ENCODE measurements around the gene PEA15.

PEA15 gene

DNA sequence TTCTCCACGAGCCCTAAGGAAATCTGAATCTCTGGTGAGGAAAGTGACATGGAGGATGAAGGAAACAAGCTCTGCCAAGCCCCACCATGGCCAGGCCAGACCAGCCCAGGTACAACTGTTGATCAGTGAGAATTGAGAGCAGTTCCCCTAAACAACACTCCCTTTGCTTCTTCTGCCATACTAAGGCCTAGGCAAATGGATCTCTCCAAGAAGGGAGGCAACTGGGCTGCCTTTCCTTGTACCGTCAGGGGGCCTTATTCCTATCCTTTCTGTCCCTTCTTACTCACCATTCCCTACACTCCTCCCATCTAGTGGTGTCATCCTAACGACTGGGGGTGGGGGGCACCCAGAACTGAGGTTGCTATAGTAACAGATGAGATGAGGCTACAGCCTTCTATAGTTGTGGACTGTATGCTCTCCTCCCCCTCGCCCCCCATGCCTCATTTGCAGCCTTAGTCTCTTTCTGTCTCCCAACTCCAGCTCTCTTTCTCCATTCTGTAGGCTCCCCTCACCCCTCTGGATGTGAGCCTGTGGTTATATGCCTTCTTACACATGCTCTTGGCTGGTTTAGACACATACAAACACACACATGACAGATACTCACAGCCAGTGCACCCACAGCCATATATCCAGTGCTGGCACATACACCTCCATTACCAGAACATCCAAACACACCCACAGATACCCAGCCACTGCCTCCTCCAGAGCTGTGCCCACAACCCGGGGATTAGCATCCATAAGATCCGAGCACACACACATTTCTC is 3.6 kb downstream of the PEA15 start:
- DNase-seq (ENCODE audit: low spot score), result no peak

- DNase-seq (ENCODE audit: low spot score), result no peak
Measured at GRCh38 chr1:160209321-160210046, 4.3 kb downstream of the PEA15 start.

DNA sequence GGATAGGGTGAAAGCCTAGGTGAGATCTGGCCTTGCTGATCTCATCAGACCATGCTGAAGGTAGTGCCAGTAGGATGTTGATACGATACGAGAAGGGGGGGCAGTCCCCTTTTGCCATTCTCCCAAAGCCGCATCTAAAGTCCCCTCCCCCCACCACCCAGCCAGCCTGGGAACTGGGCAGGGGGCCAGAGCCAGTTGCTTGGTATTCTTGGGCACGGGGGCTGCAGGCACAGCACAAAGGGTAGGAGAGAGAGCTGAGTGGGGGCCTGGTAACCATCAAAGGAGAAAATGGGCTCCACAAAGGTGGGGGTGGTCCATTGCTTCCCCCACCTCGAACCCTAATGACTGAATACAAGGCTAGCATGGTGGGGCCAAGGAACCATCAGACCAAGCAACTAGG is 5.4 kb downstream of the PEA15 start:
- DNase-seq (ENCODE audit: low spot score), result no peak

GRCh38 chr1:160211046-160211790 is 6.0 kb downstream of the PEA15 start:
- no peak for DNase-seq (ENCODE audit: low spot score)

GRCh38 chr1:160214481-160215140 is 9.4 kb downstream of the PEA15 start:
- no peak for DNase-seq (ENCODE audit: low spot score)

GRCh38 chr1:160216301-160216700 is 11.1 kb downstream of the PEA15 start:
- DNase-seq (ENCODE audit: low spot score), result no peak

DNA sequence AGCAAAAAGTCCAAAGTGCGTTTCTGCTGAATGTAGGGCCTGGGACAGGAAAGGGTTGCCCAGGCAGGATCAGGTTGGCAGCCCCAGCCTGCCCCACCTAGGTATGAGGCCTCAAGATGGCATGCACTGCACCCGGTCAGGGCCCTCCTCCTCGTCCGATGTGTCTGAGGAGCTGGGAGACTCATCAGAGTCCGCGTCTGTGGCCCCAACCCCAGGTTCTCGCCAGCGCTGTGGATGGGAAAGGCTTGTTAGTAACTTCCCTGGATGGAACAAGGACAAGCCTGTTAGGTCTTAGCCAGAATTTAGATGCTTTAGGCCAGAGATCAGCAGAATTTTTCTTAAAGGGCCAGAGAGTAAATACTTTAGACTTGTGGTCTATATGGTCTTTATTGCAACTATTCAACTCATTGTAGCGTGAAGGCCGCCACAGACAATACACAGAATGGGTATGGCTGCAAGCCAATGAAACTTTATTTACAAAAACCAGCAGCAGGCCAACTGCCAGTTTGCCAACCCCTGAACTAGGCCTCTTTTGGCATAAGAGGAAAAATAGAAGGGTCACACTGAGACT is 12.4 kb downstream of the PEA15 start:
- DNase-seq (ENCODE audit: low spot score), result no peak

- DNase-seq (ENCODE audit: low spot score), result no peak
Measured at GRCh38 chr1:160219062-160219929, 14.1 kb downstream of the PEA15 start.

DNA sequence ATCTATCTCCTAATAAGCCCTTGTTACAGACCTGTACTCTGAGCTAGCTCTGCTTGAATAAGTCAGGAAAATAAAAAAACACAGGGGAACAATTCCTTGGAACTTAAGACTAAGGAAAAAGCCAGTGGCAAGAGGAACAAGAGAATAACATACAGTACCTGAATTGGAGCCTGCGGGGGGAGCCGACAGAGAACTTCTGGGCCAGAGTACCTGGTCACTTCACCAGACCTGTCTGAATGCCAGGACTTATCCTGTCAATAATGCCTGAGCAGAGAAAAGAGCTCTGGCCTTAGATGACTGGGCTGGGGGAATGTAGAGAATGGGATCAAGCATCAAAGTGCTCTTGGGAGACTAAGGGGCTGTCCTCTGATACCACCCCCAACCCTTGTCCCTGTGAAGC is 15.1 kb downstream of the PEA15 start:
- no peak for DNase-seq (ENCODE audit: low spot score)

- DNase-seq (ENCODE audit: low spot score), result no peak
Measured at GRCh38 chr1:160221089-160221488, 15.9 kb downstream of the PEA15 start.

- no peak for DNase-seq (ENCODE audit: low spot score)
Measured at GRCh38 chr1:160222546-160222945, 17.4 kb downstream of the PEA15 start.

DNA sequence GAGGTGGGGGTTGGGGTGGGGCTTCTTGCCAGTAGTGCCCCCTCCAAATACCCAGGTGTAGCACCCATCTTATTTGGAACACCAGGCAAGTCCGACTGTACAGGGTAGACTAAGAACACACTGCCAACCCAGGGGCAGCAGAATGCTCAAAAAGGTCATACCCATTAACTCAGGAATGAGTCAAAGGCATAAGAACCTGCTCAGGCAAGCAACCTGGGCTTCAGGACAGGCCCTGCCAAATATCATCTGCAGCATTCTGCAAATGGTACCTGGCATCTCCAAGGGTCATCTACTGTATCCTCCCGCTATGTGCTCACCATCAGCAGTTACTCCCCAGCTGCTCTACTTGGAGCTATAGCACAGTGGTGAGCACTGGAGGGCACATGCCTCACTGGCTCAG is 19.4 kb downstream of the PEA15 start:
- DNase-seq (ENCODE audit: low spot score), result no peak

DNA sequence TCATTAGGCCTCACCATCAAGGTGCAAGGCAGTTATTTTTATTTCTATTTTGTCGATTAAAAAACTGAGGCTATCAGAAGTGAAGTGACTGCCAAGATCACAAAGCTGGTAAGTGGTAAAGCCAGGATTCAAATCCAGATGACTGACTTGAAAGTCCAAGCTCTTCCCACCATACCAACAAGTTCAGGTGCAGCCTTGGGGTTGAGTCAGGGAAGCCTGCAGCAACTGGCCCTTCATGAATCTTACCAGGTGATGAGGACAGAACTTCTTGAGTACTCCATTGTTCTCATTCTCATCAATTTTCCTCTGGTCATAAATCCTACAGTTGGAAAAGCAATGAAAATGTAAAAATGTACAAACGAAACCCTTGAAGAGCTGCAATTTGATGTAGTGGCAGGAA is 20.2 kb downstream of the PEA15 start:
- no peak for DNase-seq (ENCODE audit: low spot score)

GRCh38 chr1:160226623-160227022 is 21.4 kb downstream of the PEA15 start:
- no peak for DNase-seq (ENCODE audit: low spot score)

GRCh38 chr1:160227034-160227433 is 21.9 kb downstream of the PEA15 start:
- DNase-seq (ENCODE audit: low spot score), result no peak

DNA sequence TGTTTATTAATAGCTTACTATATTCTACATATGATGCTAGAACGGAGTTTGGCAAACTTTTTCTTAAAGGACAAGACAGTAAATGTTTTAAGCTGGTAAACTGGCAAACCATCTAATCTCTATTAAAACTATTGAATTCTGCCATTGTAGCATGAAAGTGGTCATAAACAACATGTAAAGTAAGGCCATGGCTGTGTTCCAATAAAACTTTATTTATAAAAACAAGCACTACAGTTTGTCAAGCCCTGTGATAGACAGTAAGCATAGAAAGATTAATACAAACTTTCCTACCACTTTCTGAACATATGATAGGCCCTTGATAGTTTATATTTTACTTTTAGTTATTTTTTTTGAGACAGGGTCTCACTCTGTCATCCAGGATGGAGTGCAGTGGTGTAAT is 22.4 kb downstream of the PEA15 start:
- DNase-seq (ENCODE audit: low spot score), result no peak

GRCh38 chr1:160228431-160228830 is 23.2 kb downstream of the PEA15 start:
- DNase-seq (ENCODE audit: low spot score), result no peak

GRCh38 chr1:160232911-160233310 is 27.7 kb downstream of the PEA15 start:
- no peak for DNase-seq (ENCODE audit: low spot score)

DNA sequence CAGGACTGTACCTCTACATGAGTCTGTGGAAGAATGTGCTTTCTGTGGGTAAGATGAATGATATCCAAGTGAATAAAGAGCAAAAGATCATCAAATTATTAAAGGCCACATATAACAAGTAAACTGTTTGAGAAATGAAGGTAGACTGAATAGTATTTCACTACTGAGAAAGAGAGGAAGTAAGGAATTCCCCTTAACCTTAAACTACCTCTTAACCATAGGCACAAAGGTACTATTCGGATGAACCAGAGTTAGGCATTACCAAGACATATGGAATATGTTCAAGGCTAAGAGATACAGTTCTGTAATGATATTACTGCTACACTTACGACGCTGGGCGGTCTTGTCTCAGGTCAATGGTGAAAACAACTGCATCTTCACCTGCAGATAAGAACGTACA is 31.6 kb downstream of the PEA15 start:
- DNase-seq (ENCODE audit: low spot score), result no peak

- DNase-seq (ENCODE audit: low spot score), result no peak
Measured at GRCh38 chr1:160237558-160237957, 32.4 kb downstream of the PEA15 start.

GRCh38 chr1:160238408-160238807 is 33.2 kb downstream of the PEA15 start:
- DNase-seq (ENCODE audit: low spot score), result no peak
